Astrocyte (in vitro differentiated cells and primary cell): ENCODE data around the gene HAPLN1. TPM values are rescaled to one million over a fixed set of nuclear protein-coding genes. Genes with fewer than 3 reads are reported as not detected.

Source experiments
- DNase-seq: peaks from one replicate; pipeline ENCODE4 v3.0.0-alpha.2; 2010; ENCODE audit warnings: low read depth
- FAIRE-seq: peaks from 2 replicates; lab custom pipeline; 2011; peaks lifted over from hg19 to GRCh38; lab: Jason Lieb, UNC
- H2AFZ ChIP-seq: 2 replicates; pipeline ENCODE4 v1.6.0; 2012; ENCODE audit warnings: low read depth, low read length, inconsistent platforms
- H3K27ac ChIP-seq: 2 replicates; pipeline ENCODE4 v1.5.1; 2011; ENCODE audit warnings: low read depth, low read length, inconsistent platforms
- H3K27me3 ChIP-seq: 2 replicates; pipeline ENCODE4 v1.6.0; 2011; ENCODE audit warnings: low read length, inconsistent platforms; ENCODE audit not compliant: insufficient read depth
- H3K36me3 ChIP-seq: 2 replicates; pipeline ENCODE4 v1.5.1; 2011; ENCODE audit warnings: low read length, inconsistent platforms; ENCODE audit not compliant: insufficient read depth
- H3K4me1 ChIP-seq: 2 replicates; pipeline ENCODE4 v1.5.1; 2011; ENCODE audit warnings: low read length, inconsistent platforms; ENCODE audit not compliant: insufficient read depth
- H3K4me2 ChIP-seq: 2 replicates; pipeline ENCODE4 v1.6.0; 2012; ENCODE audit warnings: low read length, inconsistent platforms
- H3K4me3 ChIP-seq: 2 replicates; pipeline ENCODE4 v1.5.1; 2011; ENCODE audit warnings: low read depth, mild to moderate bottlenecking, low read length, inconsistent platforms; ENCODE audit not compliant: insufficient read depth
- H3K79me2 ChIP-seq: 2 replicates; pipeline ENCODE4 v1.6.0; 2012; ENCODE audit warnings: mild to moderate bottlenecking, low read length, inconsistent platforms; ENCODE audit not compliant: insufficient read depth
- H3K9ac ChIP-seq: 2 replicates; pipeline ENCODE4 v1.6.0; 2012; ENCODE audit warnings: mild to moderate bottlenecking, low read length, inconsistent platforms
- H3K9me3 ChIP-seq: 2 replicates; pipeline ENCODE4 v1.5.1; 2012; ENCODE audit warnings: low read depth, mild to moderate bottlenecking, low read length, inconsistent platforms; ENCODE audit not compliant: insufficient read depth
- H4K20me1 ChIP-seq: 2 replicates; pipeline ENCODE4 v1.6.0; 2012; ENCODE audit warnings: low read length, inconsistent platforms; ENCODE audit not compliant: insufficient read depth
- H3K27ac Mint-ChIP-seq: one replicate; pipeline ENCODE4 v1.8.0; 2021; ENCODE audit warnings: mild to moderate bottlenecking, mixed read lengths; ENCODE audit not compliant: unreplicated experiment
- H3K27me3 Mint-ChIP-seq: one replicate; pipeline ENCODE4 v1.8.0; 2021; ENCODE audit warnings: low read depth, mixed read lengths; ENCODE audit not compliant: unreplicated experiment
- H3K36me3 Mint-ChIP-seq: one replicate; pipeline ENCODE4 v1.8.0; 2021; ENCODE audit warnings: low read depth, mixed read lengths; ENCODE audit not compliant: unreplicated experiment
- H3K4me1 Mint-ChIP-seq: one replicate; pipeline ENCODE4 v1.8.0; 2021; ENCODE audit warnings: low read depth, mixed read lengths; ENCODE audit not compliant: unreplicated experiment
- H3K4me3 Mint-ChIP-seq: one replicate; pipeline ENCODE4 v1.8.0; 2021; ENCODE audit warnings: mild to moderate bottlenecking, moderate library complexity, mixed read lengths; ENCODE audit not compliant: unreplicated experiment
- H3K9me3 Mint-ChIP-seq: one replicate; pipeline ENCODE4 v1.8.0; 2021; ENCODE audit warnings: mild to moderate bottlenecking, mixed read lengths; ENCODE audit not compliant: unreplicated experiment
- EZH2 ChIP-seq: IDR thresholded peaks from 2 replicates; pipeline ENCODE4 v1.6.1; 2012; ENCODE audit warnings: mild to moderate bottlenecking, low read length, inconsistent platforms; ENCODE audit not compliant: insufficient read depth
- total RNA-seq: library from RNA; stranded (reverse); gene quantifications from 2 replicates; pipeline ENCODE4 v1.2.1, GENCODE V29; 2021
- TF ChIP-seq, protein P1 (sequence below): IDR thresholded peaks from 2 replicates; pipeline ENCODE4 v1.5.1; 2011; ENCODE audit warnings: low read depth, mild to moderate bottlenecking, inconsistent platforms, low read length, moderate library complexity; ENCODE audit not compliant: insufficient read depth

HAPLN1 gene
- total RNA-seq, 1 donor from 2014 or later, result 71.9 TPM

DNA sequence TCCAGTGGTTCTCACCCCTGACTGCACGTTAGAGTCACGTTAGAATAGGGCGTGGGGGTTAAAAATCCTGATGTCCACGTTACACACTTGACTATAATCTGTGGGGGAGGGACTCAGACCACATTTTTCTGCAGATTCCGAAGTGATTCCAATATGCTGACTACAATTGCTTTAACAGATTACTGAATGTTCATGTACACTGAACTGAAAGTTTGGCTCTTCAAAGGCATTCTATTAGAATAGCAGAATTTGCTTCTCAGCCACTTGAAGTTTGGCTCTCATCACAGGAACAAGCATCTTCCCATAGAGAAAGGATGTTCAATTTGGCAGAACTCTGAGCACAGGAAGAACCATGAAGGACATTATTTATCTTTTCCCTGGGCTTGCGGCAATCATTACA lies 84.5 kb downstream of the HAPLN1 start:
- DNase-seq (peak; percentile 66), FAIRE-seq (peak; percentile 41)
- no peaks in the 10 kb centered on the region for H3K27me3 Mint-ChIP-seq
- H3K4me1 Mint-ChIP-seq, result peaks cover 27% of the 10 kb centered on the region
- Histone ChIP-seq H3K9me3 (no peaks in the 10 kb centered on the region), H2AFZ (no peak overlapping the region), H3K4me1 (no peaks in the 10 kb centered on the region), H4K20me1 (no peaks in the 10 kb centered on the region), H3K9ac (no peak overlapping the region), H3K4me3 (no peak overlapping the region), H3K79me2 (no peaks in the 10 kb centered on the region), H3K27ac (no peak overlapping the region), H3K36me3 (no peaks in the 10 kb centered on the region), H3K4me2 (no peak overlapping the region), H3K27me3 (no peaks in the 10 kb centered on the region)
- TF ChIP-seq EZH2, result no peak
- TF ChIP-seq, protein P1, sequence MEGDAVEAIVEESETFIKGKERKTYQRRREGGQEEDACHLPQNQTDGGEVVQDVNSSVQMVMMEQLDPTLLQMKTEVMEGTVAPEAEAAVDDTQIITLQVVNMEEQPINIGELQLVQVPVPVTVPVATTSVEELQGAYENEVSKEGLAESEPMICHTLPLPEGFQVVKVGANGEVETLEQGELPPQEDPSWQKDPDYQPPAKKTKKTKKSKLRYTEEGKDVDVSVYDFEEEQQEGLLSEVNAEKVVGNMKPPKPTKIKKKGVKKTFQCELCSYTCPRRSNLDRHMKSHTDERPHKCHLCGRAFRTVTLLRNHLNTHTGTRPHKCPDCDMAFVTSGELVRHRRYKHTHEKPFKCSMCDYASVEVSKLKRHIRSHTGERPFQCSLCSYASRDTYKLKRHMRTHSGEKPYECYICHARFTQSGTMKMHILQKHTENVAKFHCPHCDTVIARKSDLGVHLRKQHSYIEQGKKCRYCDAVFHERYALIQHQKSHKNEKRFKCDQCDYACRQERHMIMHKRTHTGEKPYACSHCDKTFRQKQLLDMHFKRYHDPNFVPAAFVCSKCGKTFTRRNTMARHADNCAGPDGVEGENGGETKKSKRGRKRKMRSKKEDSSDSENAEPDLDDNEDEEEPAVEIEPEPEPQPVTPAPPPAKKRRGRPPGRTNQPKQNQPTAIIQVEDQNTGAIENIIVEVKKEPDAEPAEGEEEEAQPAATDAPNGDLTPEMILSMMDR, result no peak
- H3K9me3 Mint-ChIP-seq, result no peaks in the 10 kb centered on the region
- no peak overlapping the region for H3K4me3 Mint-ChIP-seq
- no peaks in the 10 kb centered on the region for H3K36me3 Mint-ChIP-seq
- peak overlapping the region; percentile 15 for H3K27ac Mint-ChIP-seq

DNA sequence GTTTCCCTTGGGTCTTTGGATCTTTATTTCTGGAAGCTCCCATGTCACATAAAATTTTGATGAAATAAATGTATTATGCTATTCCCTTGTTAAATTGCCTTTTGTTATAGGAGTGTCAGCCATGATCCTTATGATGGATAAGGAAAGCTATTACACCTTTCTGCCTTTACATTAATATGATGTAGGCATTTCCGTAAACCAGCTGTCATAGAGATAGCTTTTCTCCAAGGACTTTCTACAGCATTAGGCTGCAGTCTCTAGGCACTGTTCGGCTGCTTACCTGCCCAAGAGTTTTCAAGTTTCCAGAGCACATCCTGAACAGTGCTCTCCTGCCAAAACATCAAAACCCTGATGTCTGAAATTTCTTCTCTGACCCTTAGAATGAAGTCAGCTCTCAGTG lies 87.4 kb downstream of the HAPLN1 start:
- Histone ChIP-seq H3K4me1 (no peaks in the 10 kb centered on the region), H3K4me2 (peak overlapping the region; percentile 4), H3K79me2 (no peaks in the 10 kb centered on the region), H3K27ac (no peak overlapping the region), H3K36me3 (no peaks in the 10 kb centered on the region), H4K20me1 (no peaks in the 10 kb centered on the region), H2AFZ (no peak overlapping the region), H3K27me3 (no peaks in the 10 kb centered on the region), H3K4me3 (no peak overlapping the region), H3K9me3 (no peaks in the 10 kb centered on the region), H3K9ac (no peak overlapping the region)
- Mint-ChIP-seq H3K27ac (peak overlapping the region; percentile 85), H3K9me3 (peaks cover 1% of the 10 kb centered on the region), H3K27me3 (peaks cover 3% of the 10 kb centered on the region), H3K36me3 (no peaks in the 10 kb centered on the region), H3K4me3 (no peak overlapping the region), H3K4me1 (peaks cover 45% of the 10 kb centered on the region)
- DNase-seq, result no peak
- no peak for TF ChIP-seq EZH2
- TF ChIP-seq, protein P1, result no peak
- no peak for FAIRE-seq

DNA sequence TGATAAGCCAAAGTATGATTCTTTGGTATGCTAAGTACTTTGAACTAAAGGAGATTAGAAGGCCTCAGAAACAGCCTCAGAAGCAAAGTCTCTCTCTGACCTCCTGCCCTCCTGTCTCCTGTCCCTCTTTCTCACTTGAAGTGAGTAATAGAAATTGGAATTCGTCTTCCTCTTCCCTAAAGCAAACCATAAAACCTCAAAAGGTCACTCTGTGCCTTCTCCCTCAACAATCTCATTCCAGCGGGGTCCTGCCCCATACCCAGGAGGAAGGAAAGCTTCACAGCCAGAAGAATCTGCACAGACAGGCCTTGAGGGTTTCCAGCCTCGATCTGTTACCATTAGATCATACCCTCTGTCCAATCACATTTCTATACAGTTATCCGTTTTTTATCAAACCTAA lies 87.8 kb downstream of the HAPLN1 start:
- H3K36me3 ChIP-seq, result no peaks in the 10 kb centered on the region
- H3K27me3 Mint-ChIP-seq, result peaks cover 3% of the 10 kb centered on the region
- H3K27me3 ChIP-seq, result no peaks in the 10 kb centered on the region
- H3K27ac ChIP-seq, result no peak overlapping the region
- no peaks in the 10 kb centered on the region for H3K4me1 ChIP-seq
- peak; percentile 84 for DNase-seq
- H3K79me2 ChIP-seq, result no peaks in the 10 kb centered on the region
- H3K4me3 Mint-ChIP-seq, result no peak overlapping the region
- peak overlapping the region; percentile 4 for H3K4me2 ChIP-seq
- H3K4me3 ChIP-seq, result no peak overlapping the region
- TF ChIP-seq EZH2, result no peak
- TF ChIP-seq, protein P1, result no peak
- peak; percentile 37 for FAIRE-seq
- H3K9ac ChIP-seq, result no peak overlapping the region
- H2AFZ ChIP-seq, result no peak overlapping the region
- peak overlapping the region; percentile 85 for H3K27ac Mint-ChIP-seq
- no peaks in the 10 kb centered on the region for H4K20me1 ChIP-seq
- no peaks in the 10 kb centered on the region for H3K9me3 ChIP-seq
- H3K4me1 Mint-ChIP-seq, result peaks cover 49% of the 10 kb centered on the region
- H3K9me3 Mint-ChIP-seq, result peaks cover 1% of the 10 kb centered on the region
- no peaks in the 10 kb centered on the region for H3K36me3 Mint-ChIP-seq
